ENCODE data around the gene TMEM132D. TPM values are rescaled to one million over a fixed set of nuclear protein-coding genes. Genes with fewer than 3 reads are reported as not detected.

Gene TMEM132D
- polyA plus RNA-seq, 1 donor from 2014 or later, result 1.3 TPM

DNA sequence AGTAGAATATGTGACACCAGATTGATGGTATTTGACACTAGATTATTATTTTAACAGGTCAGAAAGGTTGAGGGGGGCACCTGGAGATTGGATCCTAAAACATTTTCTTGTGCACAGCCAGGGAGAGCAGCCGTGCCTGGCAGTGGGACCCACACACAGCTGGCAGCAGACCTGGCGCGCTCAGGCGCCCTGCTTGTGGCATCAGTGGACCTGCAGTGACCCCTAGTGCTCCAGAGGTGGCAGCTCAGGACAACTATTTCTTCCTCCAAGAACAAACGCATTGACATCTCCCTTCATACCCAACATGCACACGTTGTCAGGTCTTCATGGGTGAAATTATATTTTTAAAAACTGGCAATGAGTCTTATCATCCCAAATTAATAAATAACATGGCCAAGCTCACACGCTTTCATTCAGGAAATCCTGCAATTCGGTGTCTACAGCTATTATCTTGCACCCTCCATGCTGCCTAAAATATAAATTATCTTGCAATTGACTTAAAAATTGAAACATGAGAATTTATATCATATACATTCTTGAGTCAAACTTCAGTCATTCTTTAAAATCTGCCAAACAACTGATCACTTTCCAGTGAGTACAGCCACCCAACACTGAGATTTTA lies 7.7 kb upstream of the TMEM132D start:
- Histone ChIP-seq H2AFZ (ENCODE audit: low read depth, low read length) (no peak overlapping the region), H3F3A (ENCODE audit: insufficient read depth, low read length, poor library complexity, severe bottlenecking) (no peaks in the 10 kb centered on the region), H3K27me3 (ENCODE audit: insufficient read depth, low read depth, low read length) (peaks cover 12% of the 10 kb centered on the region), H3K4me2 (ENCODE audit: low read length) (no peak overlapping the region), H3K9ac (ENCODE audit: low read length) (no peak overlapping the region), H3K36me3 (ENCODE audit: insufficient read depth, low read length) (no peaks in the 10 kb centered on the region), H3K9me2 (ENCODE audit: insufficient read depth, low read length) (no peaks in the 10 kb centered on the region), H3K4me3 (ENCODE audit: low read length) (no peak overlapping the region), H3K27ac (ENCODE audit: low read length) (no peak overlapping the region), H3K79me2 (replicated peaks; ENCODE audit: insufficient read depth, low read length) (no peaks in the 10 kb centered on the region), H3K9me3 (ENCODE audit: low read length) (no peaks in the 10 kb centered on the region), H4K20me1 (ENCODE audit: insufficient read depth) (no peaks in the 10 kb centered on the region)
- TF ChIP-seq RAD21 (conservative IDR thresholded peaks at IDR 0.05) (peak; percentile 100), TAF1 (IDR thresholded peaks at IDR 0.05; ENCODE audit: low read depth) (no peak), SMC3 (conservative IDR thresholded peaks at IDR 0.05; ENCODE audit: poor library complexity) (peak; percentile 98), POLR2AphosphoS5 (IDR thresholded peaks at IDR 0.05) (no peak), EP300 (conservative IDR thresholded peaks at IDR 0.05; ENCODE audit: poor library complexity, severe bottlenecking) (peak; percentile 50)
- TF ChIP-seq, protein P1, sequence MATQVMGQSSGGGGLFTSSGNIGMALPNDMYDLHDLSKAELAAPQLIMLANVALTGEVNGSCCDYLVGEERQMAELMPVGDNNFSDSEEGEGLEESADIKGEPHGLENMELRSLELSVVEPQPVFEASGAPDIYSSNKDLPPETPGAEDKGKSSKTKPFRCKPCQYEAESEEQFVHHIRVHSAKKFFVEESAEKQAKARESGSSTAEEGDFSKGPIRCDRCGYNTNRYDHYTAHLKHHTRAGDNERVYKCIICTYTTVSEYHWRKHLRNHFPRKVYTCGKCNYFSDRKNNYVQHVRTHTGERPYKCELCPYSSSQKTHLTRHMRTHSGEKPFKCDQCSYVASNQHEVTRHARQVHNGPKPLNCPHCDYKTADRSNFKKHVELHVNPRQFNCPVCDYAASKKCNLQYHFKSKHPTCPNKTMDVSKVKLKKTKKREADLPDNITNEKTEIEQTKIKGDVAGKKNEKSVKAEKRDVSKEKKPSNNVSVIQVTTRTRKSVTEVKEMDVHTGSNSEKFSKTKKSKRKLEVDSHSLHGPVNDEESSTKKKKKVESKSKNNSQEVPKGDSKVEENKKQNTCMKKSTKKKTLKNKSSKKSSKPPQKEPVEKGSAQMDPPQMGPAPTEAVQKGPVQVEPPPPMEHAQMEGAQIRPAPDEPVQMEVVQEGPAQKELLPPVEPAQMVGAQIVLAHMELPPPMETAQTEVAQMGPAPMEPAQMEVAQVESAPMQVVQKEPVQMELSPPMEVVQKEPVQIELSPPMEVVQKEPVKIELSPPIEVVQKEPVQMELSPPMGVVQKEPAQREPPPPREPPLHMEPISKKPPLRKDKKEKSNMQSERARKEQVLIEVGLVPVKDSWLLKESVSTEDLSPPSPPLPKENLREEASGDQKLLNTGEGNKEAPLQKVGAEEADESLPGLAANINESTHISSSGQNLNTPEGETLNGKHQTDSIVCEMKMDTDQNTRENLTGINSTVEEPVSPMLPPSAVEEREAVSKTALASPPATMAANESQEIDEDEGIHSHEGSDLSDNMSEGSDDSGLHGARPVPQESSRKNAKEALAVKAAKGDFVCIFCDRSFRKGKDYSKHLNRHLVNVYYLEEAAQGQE (IDR thresholded peaks at IDR 0.05; ENCODE audit: borderline replicate concordance), result no peak
- TF ChIP-seq, protein P2, sequence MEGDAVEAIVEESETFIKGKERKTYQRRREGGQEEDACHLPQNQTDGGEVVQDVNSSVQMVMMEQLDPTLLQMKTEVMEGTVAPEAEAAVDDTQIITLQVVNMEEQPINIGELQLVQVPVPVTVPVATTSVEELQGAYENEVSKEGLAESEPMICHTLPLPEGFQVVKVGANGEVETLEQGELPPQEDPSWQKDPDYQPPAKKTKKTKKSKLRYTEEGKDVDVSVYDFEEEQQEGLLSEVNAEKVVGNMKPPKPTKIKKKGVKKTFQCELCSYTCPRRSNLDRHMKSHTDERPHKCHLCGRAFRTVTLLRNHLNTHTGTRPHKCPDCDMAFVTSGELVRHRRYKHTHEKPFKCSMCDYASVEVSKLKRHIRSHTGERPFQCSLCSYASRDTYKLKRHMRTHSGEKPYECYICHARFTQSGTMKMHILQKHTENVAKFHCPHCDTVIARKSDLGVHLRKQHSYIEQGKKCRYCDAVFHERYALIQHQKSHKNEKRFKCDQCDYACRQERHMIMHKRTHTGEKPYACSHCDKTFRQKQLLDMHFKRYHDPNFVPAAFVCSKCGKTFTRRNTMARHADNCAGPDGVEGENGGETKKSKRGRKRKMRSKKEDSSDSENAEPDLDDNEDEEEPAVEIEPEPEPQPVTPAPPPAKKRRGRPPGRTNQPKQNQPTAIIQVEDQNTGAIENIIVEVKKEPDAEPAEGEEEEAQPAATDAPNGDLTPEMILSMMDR (IDR thresholded peaks at IDR 0.05; ENCODE audit: poor library complexity, severe bottlenecking), result peak; percentile 97

DNA sequence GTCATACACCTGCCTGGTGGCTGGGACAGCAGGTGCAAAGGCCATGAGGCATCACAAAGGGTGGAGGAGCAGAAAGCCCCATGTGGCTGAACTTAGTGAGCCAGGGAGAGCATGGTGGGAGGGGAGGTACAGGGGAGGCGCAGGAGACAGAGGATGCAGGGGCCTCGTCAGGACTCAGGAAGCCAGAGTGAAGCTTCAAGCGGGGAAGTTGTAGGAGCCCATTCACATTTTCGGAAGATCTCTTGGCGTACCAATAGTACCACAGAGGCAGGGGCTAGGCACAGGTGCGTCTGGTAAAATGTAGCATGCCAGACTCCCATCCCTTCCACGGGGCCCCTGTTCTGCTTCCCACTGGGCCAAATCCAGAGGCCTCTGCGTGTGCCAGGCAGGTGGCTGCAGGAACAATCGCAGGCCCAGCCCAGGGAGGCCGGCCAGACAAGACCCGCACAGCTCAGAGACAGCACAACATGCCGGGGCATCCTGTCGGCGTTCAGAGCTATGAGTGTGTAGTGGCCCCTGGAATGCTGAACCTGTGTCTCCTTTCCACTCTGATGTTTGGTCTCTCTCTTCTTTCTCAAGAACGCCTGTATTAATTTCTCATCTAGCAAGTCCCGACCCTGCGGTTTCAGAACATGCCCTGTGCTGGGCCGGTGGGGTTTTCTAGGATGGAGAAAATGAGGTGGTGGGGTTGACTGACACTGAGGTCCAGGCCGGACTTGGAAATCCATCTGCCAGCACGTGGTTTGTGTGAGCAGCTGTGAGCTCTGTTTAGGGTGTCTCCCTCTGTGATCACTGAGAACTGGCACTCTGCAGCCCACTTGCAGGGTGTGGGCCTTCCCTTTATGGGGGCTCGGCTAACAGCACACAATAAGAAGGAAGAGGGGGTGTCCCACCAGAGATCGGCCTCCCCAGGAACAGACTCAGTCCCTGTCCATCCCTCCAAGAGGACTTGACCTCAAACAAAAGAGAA lies 5.5 kb upstream of the TMEM132D start:
- TF ChIP-seq SMC3 (conservative IDR thresholded peaks at IDR 0.05; ENCODE audit: poor library complexity) (no peak), RAD21 (conservative IDR thresholded peaks at IDR 0.05) (no peak), EZH2 (IDR thresholded peaks at IDR 0.05; ENCODE audit: borderline replicate concordance, insufficient read depth, low read length, poor library complexity, severe bottlenecking) (no peak), TAF1 (IDR thresholded peaks at IDR 0.05; ENCODE audit: low read depth) (no peak), EP300 (conservative IDR thresholded peaks at IDR 0.05; ENCODE audit: poor library complexity, severe bottlenecking) (no peak), POLR2AphosphoS5 (IDR thresholded peaks at IDR 0.05) (no peak), MXI1 (conservative IDR thresholded peaks at IDR 0.05; ENCODE audit: poor library complexity, severe bottlenecking) (no peak)
- TF ChIP-seq, protein P2 (IDR thresholded peaks at IDR 0.05; ENCODE audit: poor library complexity, severe bottlenecking), result no peak
- TF ChIP-seq, protein P1 (IDR thresholded peaks at IDR 0.05; ENCODE audit: borderline replicate concordance), result no peak
- H3K27ac ChIP-seq (ENCODE audit: low read length), result no peak overlapping the region
- H3K4me2 ChIP-seq (ENCODE audit: low read length), result no peak overlapping the region
- H3K9me2 ChIP-seq (ENCODE audit: insufficient read depth, low read length), result no peaks in the 10 kb centered on the region
- no peak overlapping the region for H3K9ac ChIP-seq (ENCODE audit: low read length)
- H3K27me3 ChIP-seq (ENCODE audit: insufficient read depth, low read depth, low read length), result peaks cover 33% of the 10 kb centered on the region
- no peaks in the 10 kb centered on the region for H3K36me3 ChIP-seq (ENCODE audit: insufficient read depth, low read length)
- H4K20me1 ChIP-seq (ENCODE audit: insufficient read depth), result no peaks in the 10 kb centered on the region
- no peaks in the 10 kb centered on the region for H3F3A ChIP-seq (ENCODE audit: insufficient read depth, low read length, poor library complexity, severe bottlenecking)
- no peak overlapping the region for H2AFZ ChIP-seq (ENCODE audit: low read depth, low read length)
- H3K79me2 ChIP-seq (replicated peaks; ENCODE audit: insufficient read depth, low read length), result no peaks in the 10 kb centered on the region
- H3K4me3 ChIP-seq (ENCODE audit: low read length), result no peak overlapping the region
- H3K9me3 ChIP-seq (ENCODE audit: low read length), result no peaks in the 10 kb centered on the region

All from neural cell (in vitro differentiated cells).